Heart left ventricle (tissue), 16 donors: Measurements from ENCODE around the gene SCN3B. TPM values are rescaled to one million over a fixed set of nuclear protein-coding genes. Genes with fewer than 3 reads are reported as not detected.

Experiments used
- ATAC-seq, 4 donors: fragments of 200-7000 bp; cut with Tn5 transposase; one replicate each; pipeline ENCODE4 v1.9.1; 2020 to 2022; ENCODE audit warnings: moderate library complexity in 4 of 4, mild to moderate bottlenecking in 3 of 4, moderate number of reproducible peaks in 1 of 4
- DNase-seq, 5 donors: peaks; one replicate each; pipeline ENCODE4 v3.0.0-alpha.2; 2020
- H3K27ac ChIP-seq, 12 donors: fragments of 200-600 bp; sonication (generic) in 4 of 12; one replicate each; pipeline versions ENCODE4 v1.5.0 to v1.8.0; 2016 to 2022; ENCODE audit warnings: mild to moderate bottlenecking in 2 of 12
- H3K27me3 ChIP-seq, 9 donors: fragments of 200-600 bp; sonication (generic) in 2 of 9; one replicate each; pipeline versions ENCODE4 v1.5.1 to v1.8.0; 2016 to 2022; ENCODE audit warnings: mild to moderate bottlenecking in 3 of 9
- H3K36me3 ChIP-seq, 9 donors: fragments of 200-600 bp; sonication (generic) in 2 of 9; one replicate each; pipeline versions ENCODE4 v1.5.0 to v1.8.0; 2018 to 2022; ENCODE audit warnings: mild to moderate bottlenecking in 2 of 9
- H3K4me1 ChIP-seq, 12 donors: fragments of 200-600 bp; sonication (generic) in 4 of 12; one replicate each; pipeline versions ENCODE4 v1.5.0 to v1.8.0; 2016 to 2022; ENCODE audit warnings: mild to moderate bottlenecking in 3 of 12
- H3K4me3 ChIP-seq, 12 donors: fragments of 200-600 bp; sonication (generic) in 4 of 12; one replicate each; pipeline versions ENCODE4 v1.5.0 to v1.8.0; 2017 to 2022; ENCODE audit warnings: mild to moderate bottlenecking in 9 of 12, moderate library complexity in 4 of 12
- H3K9me3 ChIP-seq, 12 donors: fragments of 200-600 bp; sonication (generic) in 4 of 12; one replicate each; pipeline versions ENCODE4 v1.5.0 to v1.8.0; 2016 to 2022; ENCODE audit warnings: mild to moderate bottlenecking in 1 of 12
- POLR2A ChIP-seq, 2 donors: fragments of 450-650 bp; IDR thresholded peaks; one replicate each; pipeline ENCODE4 v1.6.1; 2017; ENCODE audit warnings: antibody characterized with exemption in 2 of 2, mild to moderate bottlenecking in 2 of 2, moderate library complexity in 2 of 2
- WGBS, 4 donors: extraction: QIAGEN DNeasy Blood & Tissue Kit in 2 of 4; methylation state at CpG; one replicate each; pipeline versions ENCODE4 v1.1.5 to v1.1.7; 2013 to 2018; 5-methylcytosine and 5-hydroxymethylcytosine counted together
- intact Hi-C, 10 donors: fragments of 100-400 bp; cut with DNase I; formaldehyde crosslinking; loops; one replicate each; pipeline versions ENCODE4 v1.11.1 to v1.14.2; 2022
- polyA plus RNA-seq, 2 donors: library from polyadenylated mRNA; stranded (reverse); fragments of 200-250 nt; gene quantifications; one replicate each; pipeline ENCODE4 v1.2.3, GENCODE V29; 2013
- total RNA-seq, 9 donors: library from RNA; depleted of rRNA in 2 of 9; stranded (reverse); fragments of >200 nt in 2 of 9; fragmentation: NEBNext Ultra II Directional in 3 of 9; extraction: Animal tissue kit (Norgen Biotek cat#: 25700) in 3 of 9; gene quantifications; one replicate each; pipeline versions ENCODE4 v1.1.0 to v1.2.4, GENCODE V29; 2016 to 2023
- TF ChIP-seq, protein P1 (sequence below), 12 donors: fragments of 200-600 bp; sonication (generic) in 4 of 12; IDR thresholded peaks; one replicate each; pipeline versions ENCODE4 v1.5.0 to v1.8.0; 2018 to 2022; ENCODE audit warnings: antibody characterized with exemption in 12 of 12, mild to moderate bottlenecking in 5 of 12
- donor health status: ischemic (EF 13 %, LVEDD 7.1; RV severe dilation, severe dysfunction).
- donor health status: healthy with polysubstance abuse.
- donor health status: DM: no; HTN: yes; CAD: no.
- donor health status: DM: no; HTN: no; CAD: no.
- donor health status: ischemic (EF 25% LVEDD 6.9; RV normal size, moderate dysfunction).
- donor health status: ischemic (EF 25% LVEDD 5.7; RV mildly dilated, moderate dysfunction).
- donor health status: healthy.
- donor health status: DM: yes; HTN: yes; CAD: no.
- donor health status: ischemic (EF 35%, LVEDD 5.7; RV mildly dilated, moderate dysfunction).
- donor health status: nonischemic (EF 11% LVEDD 7.7; RV severe dilation, severe dysfunction).
- donor health status: DM: yes; HTN: yes; CAD: no.
- donor health status: PGD.
- donor health status: ischemic (EF 29% LVEDD 5.4; RV normal size, mild dysfunction).
- donor health status: nonischemic (EF 23%, LVEDD 6.1; RV moderate dilation, normal function).

The SCN3B gene
- total and polyA plus RNA-seq, 11 donors = 0.63 to 3.8 (median 0.91) TPM

DNA sequence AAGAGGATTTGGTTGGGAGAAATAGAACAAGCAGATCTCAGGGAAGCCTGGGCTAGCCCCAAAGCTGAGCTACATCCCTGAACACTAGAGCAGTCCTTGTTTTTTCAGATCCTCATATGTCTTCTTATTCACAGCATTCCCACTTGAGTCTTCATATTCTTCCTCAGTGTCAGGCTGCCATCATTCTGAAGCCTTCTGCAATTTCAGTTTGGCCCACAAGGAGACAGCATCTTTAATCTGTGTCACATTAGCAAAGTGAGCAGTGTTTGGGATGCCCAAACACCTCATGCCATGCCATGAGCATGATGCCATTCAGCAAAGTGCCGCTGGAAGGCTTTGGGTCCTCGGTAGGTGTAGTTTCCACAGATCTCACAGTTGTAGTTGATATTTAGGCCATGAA is 56.6 kb downstream of the SCN3B start:
- H3K36me3 ChIP-seq = peaks cover 0 to 47% (median 14%) of the 10 kb centered on the region in 9 donors

DNA sequence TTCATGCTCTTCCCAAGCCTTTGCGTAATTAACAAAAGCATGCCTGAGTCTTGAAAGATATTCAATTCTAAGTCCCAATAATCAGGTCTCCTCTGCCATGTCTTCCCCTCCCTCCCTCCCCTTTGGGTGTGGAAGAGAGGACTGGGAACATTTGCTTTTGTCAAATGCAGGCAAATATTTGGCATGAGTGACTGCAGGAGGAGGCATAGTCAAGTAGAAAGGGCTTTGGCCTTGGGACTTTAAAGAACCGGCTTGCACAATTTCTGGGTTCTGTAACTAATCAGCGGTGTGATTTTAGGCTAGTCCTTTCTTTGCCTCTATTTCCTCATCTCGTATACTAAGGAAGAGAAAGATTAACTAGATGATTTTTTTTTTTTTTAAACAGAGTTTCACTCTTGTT is 59.5 kb downstream of the SCN3B start:
- WGBS, 4 donors = 96 to 98% (median 97%) methylated on average over 4 of the region's 4 CpGs
- ATAC-seq = no peak
- Histone ChIP-seq H3K4me1 (peaks cover 0 to 20% (median 0%) of the 10 kb centered on the region in 12 donors), H3K27ac (no peak overlapping the region), H3K4me3 (no peak overlapping the region), H3K9me3 (no peaks in the 10 kb centered on the region), H3K27me3 (no peaks in the 10 kb centered on the region), H3K36me3 (peaks cover 0 to 32% (median 5%) of the 10 kb centered on the region in 9 donors)
- no peak for TF ChIP-seq POLR2A (IDR thresholded peaks at IDR 0.05)
- TF ChIP-seq, protein P1, sequence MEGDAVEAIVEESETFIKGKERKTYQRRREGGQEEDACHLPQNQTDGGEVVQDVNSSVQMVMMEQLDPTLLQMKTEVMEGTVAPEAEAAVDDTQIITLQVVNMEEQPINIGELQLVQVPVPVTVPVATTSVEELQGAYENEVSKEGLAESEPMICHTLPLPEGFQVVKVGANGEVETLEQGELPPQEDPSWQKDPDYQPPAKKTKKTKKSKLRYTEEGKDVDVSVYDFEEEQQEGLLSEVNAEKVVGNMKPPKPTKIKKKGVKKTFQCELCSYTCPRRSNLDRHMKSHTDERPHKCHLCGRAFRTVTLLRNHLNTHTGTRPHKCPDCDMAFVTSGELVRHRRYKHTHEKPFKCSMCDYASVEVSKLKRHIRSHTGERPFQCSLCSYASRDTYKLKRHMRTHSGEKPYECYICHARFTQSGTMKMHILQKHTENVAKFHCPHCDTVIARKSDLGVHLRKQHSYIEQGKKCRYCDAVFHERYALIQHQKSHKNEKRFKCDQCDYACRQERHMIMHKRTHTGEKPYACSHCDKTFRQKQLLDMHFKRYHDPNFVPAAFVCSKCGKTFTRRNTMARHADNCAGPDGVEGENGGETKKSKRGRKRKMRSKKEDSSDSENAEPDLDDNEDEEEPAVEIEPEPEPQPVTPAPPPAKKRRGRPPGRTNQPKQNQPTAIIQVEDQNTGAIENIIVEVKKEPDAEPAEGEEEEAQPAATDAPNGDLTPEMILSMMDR (IDR thresholded peaks at IDR 0.05) = no peak
- intact Hi-C loops = no loop called here
- no peak for DNase-seq

More for the DNA sequence above, 56.6 kb downstream of the SCN3B start:
- TF ChIP-seq, protein P1 (IDR thresholded peaks at IDR 0.05) = peak in 1 of 12 donors; percentile 3
- no peak for TF ChIP-seq POLR2A (IDR thresholded peaks at IDR 0.05)
- ATAC-seq = no peak
- H3K27me3 ChIP-seq = no peaks in the 10 kb centered on the region
- H3K27ac ChIP-seq = no peak overlapping the region
- peaks cover 0 to 12% (median 0%) of the 10 kb centered on the region in 12 donors for H3K4me1 ChIP-seq
- no peak for DNase-seq
- no peak overlapping the region for H3K4me3 ChIP-seq
- H3K9me3 ChIP-seq = no peaks in the 10 kb centered on the region
- WGBS, 4 donors = 89 to 98% (median 95%) methylated on average over 2 of the region's 2 CpGs
- intact Hi-C loops = no loop called here

DNA sequence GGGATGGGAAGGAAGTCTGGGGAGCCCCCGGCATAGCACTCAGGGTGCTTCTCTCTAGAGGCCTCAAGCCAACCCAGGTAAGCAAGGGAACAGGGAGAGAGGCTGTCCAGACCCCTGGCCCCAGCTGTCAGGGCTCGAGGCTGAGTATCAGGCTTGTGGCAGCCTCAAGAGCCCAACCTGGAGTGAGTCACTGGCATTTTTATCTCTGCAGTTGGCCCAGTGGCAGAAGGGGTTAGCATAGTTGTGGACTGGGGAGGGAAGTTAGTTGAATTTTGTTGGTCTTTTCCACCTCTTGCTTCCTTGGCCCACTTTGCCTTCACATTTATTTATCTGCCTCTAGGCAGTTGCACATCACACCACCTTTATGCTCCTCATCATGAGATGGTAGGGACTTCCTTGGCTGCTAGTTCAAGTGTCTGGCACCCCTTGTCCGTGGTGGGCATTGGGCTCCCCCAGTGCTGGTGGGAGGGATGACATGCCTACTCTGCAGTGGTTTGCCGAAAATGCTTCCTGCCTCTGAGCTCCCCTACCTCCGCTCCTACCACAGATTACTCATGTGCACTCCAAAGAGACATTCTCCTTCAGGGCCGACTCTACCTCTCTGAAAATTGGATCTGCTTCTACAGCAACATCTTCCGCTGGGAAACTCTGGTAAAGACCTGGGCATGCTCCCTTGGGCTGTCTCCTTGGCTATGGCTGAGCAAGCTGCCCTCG is 60.1 kb downstream of the SCN3B start:
- Histone ChIP-seq H3K4me3 (no peak overlapping the region), H3K27me3 (no peaks in the 10 kb centered on the region), H3K36me3 (peaks cover 0 to 29% (median 4%) of the 10 kb centered on the region in 9 donors), H3K9me3 (no peaks in the 10 kb centered on the region), H3K27ac (no peak overlapping the region), H3K4me1 (peaks cover 0 to 22% (median 0%) of the 10 kb centered on the region in 12 donors)
- intact Hi-C loops = no loop called here
- TF ChIP-seq POLR2A (IDR thresholded peaks at IDR 0.05) = no peak
- TF ChIP-seq, protein P1 (IDR thresholded peaks at IDR 0.05) = no peak
- DNase-seq (no peak), ATAC-seq (peak in 2 of 4 donors; percentile 6 to 27)
- WGBS, 4 donors = 85 to 91% (median 88%) methylated on average over 8 of the region's 8 CpGs

DNA sequence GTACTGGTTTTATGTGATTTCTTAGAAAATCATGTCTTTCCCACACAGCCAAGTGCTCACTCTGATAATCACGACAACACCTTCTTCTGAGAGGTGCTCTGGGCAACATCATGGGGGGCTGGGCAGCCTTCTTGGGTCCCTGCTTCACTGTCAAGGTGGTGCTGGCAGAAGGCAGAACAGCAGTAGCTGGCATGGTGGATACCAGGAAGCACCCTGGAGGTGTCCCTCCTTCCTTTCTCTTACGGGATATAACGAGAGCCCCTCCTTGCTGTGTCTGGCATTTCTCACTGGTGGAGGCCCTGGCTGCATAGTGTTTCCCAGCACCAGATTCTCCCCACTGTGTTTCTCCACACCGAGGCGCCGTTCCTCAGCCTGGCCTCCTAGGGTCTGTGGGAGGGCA is 60.9 kb downstream of the SCN3B start:
- peaks cover 0 to 22% (median 0%) of the 10 kb centered on the region in 12 donors for H3K4me1 ChIP-seq
- intact Hi-C loops = no loop called here
- H3K36me3 ChIP-seq = peaks cover 0 to 21% (median 1%) of the 10 kb centered on the region in 9 donors
- ATAC-seq (no peak), DNase-seq (no peak)
- 69 to 85% (median 75%) methylated on average over 5 to 6 of the region's 6 CpGs for WGBS, 4 donors
- no peak overlapping the region for H3K27ac ChIP-seq
- no peak overlapping the region for H3K4me3 ChIP-seq
- H3K9me3 ChIP-seq = no peaks in the 10 kb centered on the region
- H3K27me3 ChIP-seq = no peaks in the 10 kb centered on the region
- TF ChIP-seq POLR2A (IDR thresholded peaks at IDR 0.05) = no peak
- TF ChIP-seq, protein P1 (IDR thresholded peaks at IDR 0.05) = no peak
